Hepatocyte (in vitro differentiated cells): ENCODE results near the gene SGTB.

Experiments
- EZH2 ChIP-seq: fragments of 200-600 bp; sonication (generic); IDR thresholded peaks from 2 replicates; pipeline ENCODE4 v1.6.1; 2016; ENCODE audit warnings: antibody characterized with exemption, mild to moderate bottlenecking, borderline replicate concordance
- TF ChIP-seq, protein P1 (sequence below): fragments of 200-600 bp; sonication (generic); IDR thresholded peaks from 2 replicates; pipeline ENCODE4 v1.5.1; 2016; ENCODE audit warnings: antibody characterized with exemption, mild to moderate bottlenecking; ENCODE audit not compliant: poor library complexity

GRCh38 chr5:65766781-65767180, 44.9 kb upstream of the SGTB start:
- TF ChIP-seq, protein P1, sequence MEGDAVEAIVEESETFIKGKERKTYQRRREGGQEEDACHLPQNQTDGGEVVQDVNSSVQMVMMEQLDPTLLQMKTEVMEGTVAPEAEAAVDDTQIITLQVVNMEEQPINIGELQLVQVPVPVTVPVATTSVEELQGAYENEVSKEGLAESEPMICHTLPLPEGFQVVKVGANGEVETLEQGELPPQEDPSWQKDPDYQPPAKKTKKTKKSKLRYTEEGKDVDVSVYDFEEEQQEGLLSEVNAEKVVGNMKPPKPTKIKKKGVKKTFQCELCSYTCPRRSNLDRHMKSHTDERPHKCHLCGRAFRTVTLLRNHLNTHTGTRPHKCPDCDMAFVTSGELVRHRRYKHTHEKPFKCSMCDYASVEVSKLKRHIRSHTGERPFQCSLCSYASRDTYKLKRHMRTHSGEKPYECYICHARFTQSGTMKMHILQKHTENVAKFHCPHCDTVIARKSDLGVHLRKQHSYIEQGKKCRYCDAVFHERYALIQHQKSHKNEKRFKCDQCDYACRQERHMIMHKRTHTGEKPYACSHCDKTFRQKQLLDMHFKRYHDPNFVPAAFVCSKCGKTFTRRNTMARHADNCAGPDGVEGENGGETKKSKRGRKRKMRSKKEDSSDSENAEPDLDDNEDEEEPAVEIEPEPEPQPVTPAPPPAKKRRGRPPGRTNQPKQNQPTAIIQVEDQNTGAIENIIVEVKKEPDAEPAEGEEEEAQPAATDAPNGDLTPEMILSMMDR: no peak
- TF ChIP-seq EZH2: no peak
